HEK293T (cell line): Measurements from ENCODE around the gene HNRNPL.

Source experiments
- BHLHE40 ChIP-seq: fragments of 450-650 bp; IDR thresholded peaks from 2 replicates; pipeline ENCODE4 v1.6.1; 2016; ENCODE audit warnings: mild to moderate bottlenecking, moderate library complexity, borderline replicate concordance
- CTBP1 ChIP-seq: fragments of 450-650 bp; IDR thresholded peaks from 2 replicates; pipeline ENCODE4 v1.6.1; 2016; ENCODE audit warnings: borderline replicate concordance
- ELF4 ChIP-seq: fragments of 450-650 bp; IDR thresholded peaks from 2 replicates; pipeline ENCODE4 v1.6.1; 2017; ENCODE audit warnings: antibody characterized with exemption
- FOXA1 ChIP-seq: fragments of 450-650 bp; IDR thresholded peaks from 2 replicates; pipeline ENCODE4 v1.6.1; 2016; ENCODE audit warnings: mild to moderate bottlenecking
- FOXK2 ChIP-seq: fragments of 450-650 bp; IDR thresholded peaks from 2 replicates; pipeline ENCODE4 v1.6.1; 2016; ENCODE audit warnings: mild to moderate bottlenecking
- HDGF ChIP-seq: fragments of 450-650 bp; IDR thresholded peaks from 2 replicates; pipeline ENCODE4 v1.6.1; 2017; ENCODE audit warnings: antibody characterized with exemption, borderline replicate concordance
- L3MBTL2 ChIP-seq: fragments of 450-650 bp; conservative IDR thresholded peaks from 2 replicates; pipeline ENCODE4 v1.6.1; 2016; ENCODE audit warnings: mild to moderate bottlenecking
- LEF1 ChIP-seq: fragments of 450-650 bp; IDR thresholded peaks from 2 replicates; pipeline ENCODE4 v1.6.1; 2017; ENCODE audit warnings: mild to moderate bottlenecking, borderline replicate concordance
- SP1 ChIP-seq: fragments of 450-650 bp; IDR thresholded peaks from 2 replicates; pipeline ENCODE4 v1.6.1; 2017
- SUZ12 ChIP-seq: fragments of 450-650 bp; IDR thresholded peaks from 2 replicates; pipeline ENCODE4 v1.6.1; 2016; ENCODE audit warnings: mild to moderate bottlenecking
- TARDBP ChIP-seq: fragments of 450-650 bp; IDR thresholded peaks from 2 replicates; pipeline ENCODE4 v1.6.1; 2016
- ZNF384 ChIP-seq: fragments of 450-650 bp; IDR thresholded peaks from 2 replicates; pipeline ENCODE4 v1.6.1; 2016

DNA sequence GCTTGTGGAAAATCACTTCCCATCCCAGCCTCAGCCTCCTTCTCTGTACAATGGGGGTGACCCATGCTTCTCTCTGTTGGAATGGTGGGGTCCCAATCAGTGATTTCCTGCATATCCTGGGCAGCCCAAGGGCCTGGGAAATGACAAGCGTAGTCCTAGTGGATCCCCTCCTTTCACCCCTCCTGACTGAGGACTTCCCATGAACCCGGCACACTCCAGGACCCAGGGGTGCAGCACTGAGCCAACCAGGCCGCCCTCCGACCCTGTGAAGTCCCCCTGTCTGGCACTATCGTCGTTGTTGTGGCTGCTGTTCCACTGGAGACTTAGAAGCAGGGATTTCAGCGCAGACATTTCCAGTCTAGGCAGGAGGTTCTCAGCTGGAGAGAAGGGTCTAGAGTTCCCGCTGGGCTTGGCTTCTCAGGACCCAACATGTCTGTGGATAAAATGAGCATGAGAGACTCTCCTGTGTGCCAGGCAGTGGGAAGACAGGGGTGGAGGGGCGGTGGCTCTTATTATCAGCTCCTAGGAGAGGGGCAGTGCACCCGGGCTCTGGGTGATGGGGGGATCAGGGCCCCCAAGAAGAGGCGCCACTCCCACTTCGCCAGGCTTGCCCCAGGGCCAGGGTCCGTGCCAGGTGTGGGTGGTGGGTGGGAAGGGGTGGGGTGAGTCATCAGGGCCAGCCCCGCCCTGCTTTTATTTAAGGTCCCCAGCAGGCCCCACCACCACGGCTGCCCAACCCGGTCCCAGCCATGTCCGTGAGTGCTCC is 61.1 kb downstream of the HNRNPL start, which contains the start of gene LGALS7B:
- no peak for TF ChIP-seq BHLHE40
- no peak for TF ChIP-seq FOXK2
- TF ChIP-seq ELF4: no peak
- TF ChIP-seq LEF1: no peak
- no peak for TF ChIP-seq ZNF384
- no peak for TF ChIP-seq SUZ12
- TF ChIP-seq TARDBP: no peak
- no peak for TF ChIP-seq FOXA1
- no peak for TF ChIP-seq SP1
- TF ChIP-seq CTBP1: no peak
- TF ChIP-seq L3MBTL2: no peak
- TF ChIP-seq HDGF: no peak
